GM18861 (cell line): ENCODE data around the gene TAF1B.
"Not testable (repeated sequence)": the region's sequence is repeated elsewhere in the genome, so short reads cannot be mapped to it uniquely, and the experiment has no call there.

ENCODE experiments used
- ATAC-seq: cut with Tn5 transposase; IDR thresholded peaks from one replicate; pipeline ENCODE4 v1.9.1; 2021; ENCODE audit not compliant: unreplicated experiment

TAF1B gene

GRCh38 chr2:9879455-9880194, 36.4 kb downstream of the TAF1B start:
- ATAC-seq: no peak

DNA sequence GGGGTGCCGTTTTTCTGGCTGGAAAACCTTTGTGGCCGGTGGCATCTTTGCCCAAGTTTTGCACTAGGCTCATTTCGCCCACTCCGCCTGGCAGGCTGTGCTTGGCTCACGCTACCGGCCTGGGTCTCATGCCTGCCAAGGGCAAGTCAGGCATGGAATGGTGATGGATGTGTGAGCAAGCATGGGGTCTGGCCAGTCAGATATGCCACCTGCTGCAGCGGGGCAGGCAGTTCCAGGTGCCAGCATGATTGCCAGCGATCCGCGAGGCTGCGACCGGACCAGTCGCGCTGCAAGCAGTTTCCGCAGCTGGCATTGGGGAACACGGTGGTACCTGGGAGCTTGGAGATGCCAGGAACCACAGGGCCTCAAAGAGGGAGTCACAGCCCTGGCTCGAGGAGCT, 40.6 kb downstream of the TAF1B start:
- ATAC-seq: no peak

- no peak for ATAC-seq
Measured at GRCh38 chr2:9884436-9884835, 41.2 kb downstream of the TAF1B start.

DNA sequence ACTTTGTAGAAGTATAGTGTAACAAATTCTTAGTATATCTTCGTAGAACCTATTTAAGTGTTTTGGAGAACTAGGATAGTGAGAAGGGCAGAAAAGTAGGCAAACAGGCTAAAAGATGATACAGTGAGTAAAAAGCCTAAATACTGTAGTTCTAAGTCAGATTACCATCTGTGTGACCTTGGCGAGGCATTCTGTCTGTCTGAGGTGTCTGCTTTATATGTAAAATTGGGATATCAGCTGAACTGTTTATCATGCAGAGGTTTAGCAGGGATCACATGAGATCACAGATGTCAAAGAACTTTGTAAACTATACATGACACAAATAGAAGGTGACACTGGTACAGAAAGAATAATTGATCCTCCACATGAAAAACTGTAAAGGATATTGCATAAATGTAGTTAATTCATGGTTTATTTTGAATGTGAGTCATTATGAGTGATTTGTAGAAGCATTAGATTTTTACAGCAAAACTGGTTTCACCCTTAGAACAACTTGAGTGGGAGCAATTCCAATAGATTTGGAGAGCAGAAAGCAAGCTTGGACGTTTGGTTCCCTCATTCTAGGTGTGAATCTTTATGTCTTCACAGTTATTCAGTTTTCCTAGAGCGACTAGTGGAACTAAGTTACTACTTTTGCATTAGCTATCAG, 41.9 kb downstream of the TAF1B start:
- ATAC-seq: no peak

DNA sequence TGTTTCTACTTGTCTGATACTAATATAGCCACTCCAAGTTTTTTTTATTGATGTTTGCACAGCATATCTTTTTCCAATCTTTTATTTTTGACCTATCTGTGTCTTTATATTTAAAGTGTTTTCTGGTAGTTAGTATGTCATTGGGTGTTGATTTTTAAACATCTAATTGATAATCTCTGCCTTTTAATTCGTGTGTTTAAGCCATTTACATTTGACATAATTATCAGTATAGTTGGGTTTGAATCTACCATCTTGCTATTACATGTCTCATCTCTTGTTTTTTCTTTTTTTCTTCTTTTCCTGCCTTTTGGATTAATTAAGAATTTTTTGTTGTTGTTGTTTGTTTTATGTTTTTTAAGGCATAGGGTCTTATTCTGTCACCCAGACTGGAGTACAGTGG, 44.2 kb downstream of the TAF1B start:
- ATAC-seq: no peak

DNA sequence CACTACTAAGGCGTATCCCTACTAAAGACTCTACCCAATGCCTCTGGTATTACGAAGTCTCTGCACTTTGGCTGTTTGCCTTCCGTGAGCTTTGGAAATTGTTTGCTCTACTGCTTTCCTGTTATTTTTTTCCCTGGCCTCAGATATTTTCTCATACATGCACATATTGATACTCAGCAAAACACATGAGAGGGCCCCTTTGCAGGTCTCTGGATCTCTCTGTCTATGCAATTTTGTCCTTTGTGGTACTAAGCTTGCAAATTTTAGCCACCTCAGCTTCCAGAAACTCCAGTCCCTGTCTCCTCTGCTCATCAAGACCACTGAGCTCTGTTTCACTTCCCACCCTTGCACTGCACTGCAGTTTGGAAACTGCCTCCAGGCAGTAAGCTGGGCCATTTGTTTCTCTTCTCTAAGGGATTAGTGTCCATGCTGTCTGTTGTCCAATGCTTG, 46.6 kb downstream of the TAF1B start:
- ATAC-seq: no peak

DNA sequence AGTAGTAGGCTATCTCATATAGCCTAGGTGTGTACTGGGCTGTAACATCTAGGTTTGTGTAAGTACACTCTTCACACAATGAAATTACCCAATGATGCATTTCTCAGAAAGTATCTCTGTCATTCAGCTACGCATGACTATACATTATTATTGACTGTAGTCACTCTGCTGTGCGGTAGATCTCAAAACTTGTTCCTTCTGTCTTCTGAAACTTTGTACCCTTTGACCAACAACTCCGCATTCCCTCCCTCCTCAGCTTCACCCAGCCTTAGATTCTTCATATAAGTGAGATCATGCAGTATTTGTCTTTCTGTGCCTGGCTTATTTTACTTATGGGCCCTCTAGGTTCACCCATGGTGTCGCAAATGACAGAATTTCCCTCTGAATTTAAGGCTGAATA, 49.0 kb downstream of the TAF1B start:
- no peak for ATAC-seq

- no peak for ATAC-seq
Measured at GRCh38 chr2:9895669-9896590, 52.7 kb downstream of the TAF1B start.

DNA sequence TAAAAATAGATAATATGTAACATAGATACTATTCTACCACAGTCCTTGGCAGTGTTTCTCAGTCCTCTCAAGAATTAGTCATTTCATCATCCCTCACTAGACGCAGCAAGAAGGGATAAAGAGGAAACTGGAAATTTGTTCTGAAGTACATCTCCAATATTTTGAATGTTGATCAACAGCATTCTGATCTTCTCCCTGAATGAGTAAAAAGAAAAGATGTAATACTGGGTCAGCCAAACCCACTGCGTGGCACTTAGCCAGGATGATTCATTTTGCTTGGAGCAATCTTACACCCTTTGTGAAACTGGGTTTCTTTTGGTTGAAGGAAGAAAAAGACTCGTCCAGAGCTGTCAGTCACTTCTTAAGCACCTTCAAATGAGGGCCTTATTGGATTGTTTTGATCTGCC, 54.1 kb downstream of the TAF1B start:
- ATAC-seq: peak; percentile 47

DNA sequence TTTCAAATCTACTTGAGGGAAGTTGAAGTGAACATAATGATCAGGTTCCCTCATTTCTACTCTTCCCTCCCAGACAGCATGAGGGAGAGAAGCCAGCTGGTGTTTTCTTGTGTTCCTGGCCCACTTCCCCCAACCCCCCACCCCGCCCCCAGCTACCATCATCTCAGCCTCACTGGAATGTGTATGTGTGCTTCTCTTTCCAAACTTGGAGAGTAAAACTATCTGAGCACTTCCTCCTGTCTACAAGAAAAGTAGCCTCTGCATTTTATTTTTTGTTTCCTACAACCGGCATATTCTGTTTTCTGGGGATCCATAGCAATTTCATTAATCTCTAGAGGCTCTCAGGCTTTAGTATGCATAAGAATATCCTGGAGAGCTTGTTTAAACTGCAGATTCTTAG, 54.6 kb downstream of the TAF1B start:
- ATAC-seq: no peak

- no peak for ATAC-seq
Measured at GRCh38 chr2:9905413-9905812, 62.1 kb downstream of the TAF1B start.

DNA sequence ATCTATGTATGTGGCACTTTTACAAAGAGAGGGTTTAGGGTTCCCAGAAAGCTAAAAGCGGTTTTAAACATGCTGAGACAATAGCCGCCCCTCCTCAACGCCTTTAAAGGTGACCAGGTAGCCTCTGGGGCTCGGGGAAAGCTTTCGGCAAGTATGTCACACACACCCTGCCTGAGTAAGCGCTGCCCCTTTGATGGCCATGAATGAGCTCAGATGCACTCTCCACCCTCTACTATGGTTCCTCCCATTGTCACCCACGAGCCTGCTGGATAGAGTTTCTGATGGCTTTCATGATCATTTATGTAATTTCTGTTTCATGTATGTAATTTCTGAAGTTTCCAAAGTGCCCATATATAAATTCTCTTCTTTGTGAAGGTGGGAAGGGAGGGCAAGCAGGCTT, 64.1 kb downstream of the TAF1B start:
- ATAC-seq: no peak

- ATAC-seq: no peak
Measured at GRCh38 chr2:9908639-9909038, 65.4 kb downstream of the TAF1B start.

GRCh38 chr2:9909106-9909505, 65.8 kb downstream of the TAF1B start:
- ATAC-seq: no peak

DNA sequence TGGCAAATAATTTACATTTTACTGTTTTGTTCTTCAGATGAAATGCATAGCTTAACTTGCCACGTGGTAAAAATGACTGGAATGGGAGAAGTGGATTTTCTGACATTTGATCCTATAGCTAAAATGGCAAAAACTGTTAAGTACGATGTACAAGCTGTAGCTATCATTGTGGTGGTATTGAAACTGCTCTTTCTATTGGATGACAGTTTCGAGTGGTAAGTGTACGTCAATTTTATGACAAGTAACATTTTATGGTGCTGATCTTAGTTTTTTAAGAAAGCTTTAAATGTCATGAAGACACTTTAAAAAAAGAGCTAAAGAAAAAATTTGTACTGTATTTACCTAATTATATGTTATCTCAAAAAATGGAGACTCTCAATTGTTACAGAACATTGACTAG, 67.4 kb downstream of the TAF1B start:
- no peak for ATAC-seq

DNA sequence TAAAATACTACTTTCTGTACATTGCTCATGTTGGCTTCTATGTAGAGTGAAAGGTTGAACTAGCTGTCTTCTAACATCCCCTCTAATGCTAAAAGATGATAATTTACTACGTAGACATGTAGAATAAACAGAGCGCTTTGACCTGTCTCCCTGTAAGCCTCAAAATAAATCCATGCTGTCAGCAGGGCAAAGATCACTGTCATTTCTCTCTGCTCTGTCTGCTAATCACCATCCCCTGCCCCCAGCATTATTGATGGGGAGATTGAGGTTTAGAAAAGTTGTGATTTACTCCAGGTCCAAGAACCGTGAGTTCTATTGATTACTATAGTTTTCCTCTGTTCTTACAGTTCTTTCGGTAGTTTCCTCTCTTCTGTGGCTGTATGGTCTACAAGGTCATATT, 69.2 kb downstream of the TAF1B start:
- no peak for ATAC-seq

GRCh38 chr2:9914384-9915065, 71.3 kb downstream of the TAF1B start:
- peak; percentile 98 for ATAC-seq

DNA sequence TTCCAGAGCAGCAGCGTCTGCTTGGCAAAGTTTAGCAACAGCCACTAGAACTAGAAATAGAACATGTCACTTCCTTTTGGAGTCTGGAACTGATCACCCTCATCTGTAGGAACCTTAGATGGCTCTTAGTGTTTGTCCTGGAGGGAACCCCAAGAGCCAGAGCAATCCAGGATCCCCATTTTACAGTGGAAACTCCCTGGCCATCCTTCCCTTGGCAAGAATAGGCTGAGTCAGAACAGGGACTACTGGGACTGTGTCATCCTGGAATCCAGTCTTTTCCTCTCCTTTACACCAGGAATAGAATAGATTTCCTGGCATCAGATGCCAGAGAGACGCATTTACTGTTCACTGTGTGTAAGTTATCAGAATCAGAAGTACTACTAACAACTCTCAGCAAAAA, 75.0 kb downstream of the TAF1B start:
- ATAC-seq: no peak

GRCh38 chr2:9919512-9919911, 76.2 kb downstream of the TAF1B start:
- ATAC-seq: no peak

GRCh38 chr2:9927020-9927419, 83.7 kb downstream of the TAF1B start:
- not testable (repeated sequence) for ATAC-seq

- ATAC-seq: no peak
Measured at GRCh38 chr2:9937258-9937657, 94.0 kb downstream of the TAF1B start.
